Suppressor macrophage (primary cell): Measurements from ENCODE around the gene EPS15.
"Not testable (repeated sequence)": the region's sequence is repeated elsewhere in the genome, so short reads cannot be mapped to it uniquely, and the experiment has no call there.

Experiments used
- DNase-seq, 4 experiments: peaks; one replicate each; pipeline ENCODE4 v3.0.0-alpha.2; 2020 to 2022

The EPS15 gene

DNA sequence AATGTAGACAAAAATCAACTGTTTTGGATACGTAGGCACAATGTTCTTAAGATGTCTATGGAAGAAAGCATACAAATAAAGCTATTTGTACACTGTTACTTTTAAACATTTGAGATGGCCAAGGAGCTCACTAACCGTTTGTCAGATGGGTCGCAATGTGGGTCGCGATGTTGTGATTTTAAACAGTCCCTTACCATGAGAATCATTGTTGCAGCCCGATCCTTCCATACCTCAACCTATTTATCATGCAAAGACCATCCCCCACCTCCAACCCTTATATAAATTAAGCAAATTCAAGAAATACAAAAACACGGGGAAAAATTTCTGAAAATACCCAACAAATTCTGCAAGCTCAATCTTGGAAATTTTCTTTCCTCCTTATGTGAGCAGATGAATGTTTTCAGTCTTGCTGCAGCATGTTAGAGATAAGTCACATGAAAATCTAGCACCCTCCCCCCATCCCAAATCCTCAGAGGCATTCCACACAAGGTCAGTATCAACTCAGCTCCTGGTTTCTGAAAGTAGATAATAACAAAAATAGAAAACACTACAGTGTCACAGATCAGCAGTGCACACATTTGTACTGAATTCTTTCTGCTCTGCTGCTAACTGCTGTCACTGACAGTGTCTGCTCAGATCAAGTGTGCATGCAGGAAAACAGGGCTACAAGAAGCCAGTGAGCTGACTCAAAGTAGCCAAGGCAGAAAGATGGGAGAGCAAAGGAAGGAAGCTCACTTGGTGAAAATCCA, 95.8 kb downstream of the EPS15 start:
- DNase-seq: no peak

DNA sequence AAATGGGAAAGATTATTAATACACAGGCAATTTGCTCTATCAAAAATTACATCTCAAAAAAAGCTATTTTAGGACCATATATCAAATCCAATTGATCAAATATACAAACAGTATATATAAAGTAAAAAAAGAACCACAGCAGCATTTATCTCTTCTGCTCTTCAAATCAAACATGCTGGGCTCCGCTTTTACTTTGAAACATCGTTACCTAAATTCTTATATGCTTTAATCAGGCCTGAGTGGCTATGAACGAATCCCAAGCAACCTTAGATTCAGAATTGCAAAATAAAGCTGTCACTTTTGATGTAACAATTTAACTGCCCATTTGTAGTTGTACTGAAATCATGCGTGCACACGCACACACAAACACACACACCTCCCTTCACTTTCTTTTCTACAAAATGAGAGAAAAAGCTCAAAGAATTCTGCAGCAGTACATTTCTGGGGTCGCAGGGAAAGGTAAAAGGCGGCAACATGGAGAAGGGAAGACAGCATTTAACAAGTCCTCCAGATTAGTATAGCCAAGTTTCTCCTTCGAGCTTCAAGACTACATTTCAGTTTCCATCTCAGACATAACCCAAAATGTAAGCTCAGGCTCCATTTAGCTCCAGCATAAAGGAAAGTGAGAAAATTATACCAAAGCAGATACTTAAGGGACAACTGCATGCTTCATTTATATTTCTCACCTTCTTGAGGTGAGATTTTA, 96.5 kb downstream of the EPS15 start:
- DNase-seq: no peak

DNA sequence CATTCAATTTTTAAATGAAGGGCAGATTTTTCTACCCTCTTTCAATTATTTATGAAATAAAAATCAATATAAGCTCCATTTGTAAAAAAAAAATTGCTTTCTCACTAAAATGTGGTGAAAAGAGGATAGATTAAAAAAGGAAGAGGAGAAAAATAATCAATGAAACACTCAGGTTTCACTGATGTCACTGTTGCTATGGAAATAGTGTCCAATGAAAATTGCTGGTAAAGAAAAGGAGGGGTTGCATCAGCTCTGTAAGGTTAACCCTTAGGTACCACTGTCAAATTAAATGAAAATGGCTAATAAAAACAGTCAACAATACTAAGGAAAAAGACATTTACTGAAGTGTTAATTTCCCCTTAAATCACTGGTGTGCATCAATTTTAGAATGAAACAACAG, 97.1 kb downstream of the EPS15 start:
- peak in 2 of 4 experiments; percentile 26 to 34 for DNase-seq

DNA sequence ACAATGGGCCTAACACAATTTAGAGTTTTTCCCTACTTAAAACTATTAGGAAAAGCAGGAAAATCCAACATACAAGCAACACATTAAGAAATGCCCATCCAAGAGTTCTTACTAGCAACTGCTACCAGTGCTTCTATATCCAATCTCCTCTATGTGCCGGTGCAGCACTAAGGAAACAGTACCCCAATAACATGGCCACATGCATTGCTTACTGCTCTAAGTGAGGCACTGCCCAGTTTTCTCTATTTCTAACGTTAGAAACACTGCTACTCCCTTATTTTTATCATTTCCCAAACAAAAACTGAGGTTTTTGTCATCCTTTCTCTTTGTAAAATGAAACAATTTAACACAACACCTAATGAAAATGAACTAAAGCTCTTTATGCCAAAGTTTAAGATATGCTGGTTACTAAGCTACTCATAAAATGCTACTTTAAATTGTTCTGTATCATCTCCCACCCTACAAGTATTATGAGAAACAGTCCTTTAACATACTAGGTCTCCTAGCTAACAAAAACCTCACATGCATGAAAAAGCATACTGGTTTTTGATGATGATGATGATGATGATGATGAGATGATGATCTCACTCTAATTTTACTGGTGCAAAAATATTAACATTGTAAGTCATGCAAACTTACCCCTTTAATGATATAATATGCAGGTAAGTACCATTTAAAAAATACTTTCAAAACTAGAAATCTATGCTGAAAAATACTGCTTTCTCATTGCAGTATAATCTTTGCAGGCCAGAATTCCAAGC, 98.0 kb downstream of the EPS15 start:
- no peak for DNase-seq

DNA sequence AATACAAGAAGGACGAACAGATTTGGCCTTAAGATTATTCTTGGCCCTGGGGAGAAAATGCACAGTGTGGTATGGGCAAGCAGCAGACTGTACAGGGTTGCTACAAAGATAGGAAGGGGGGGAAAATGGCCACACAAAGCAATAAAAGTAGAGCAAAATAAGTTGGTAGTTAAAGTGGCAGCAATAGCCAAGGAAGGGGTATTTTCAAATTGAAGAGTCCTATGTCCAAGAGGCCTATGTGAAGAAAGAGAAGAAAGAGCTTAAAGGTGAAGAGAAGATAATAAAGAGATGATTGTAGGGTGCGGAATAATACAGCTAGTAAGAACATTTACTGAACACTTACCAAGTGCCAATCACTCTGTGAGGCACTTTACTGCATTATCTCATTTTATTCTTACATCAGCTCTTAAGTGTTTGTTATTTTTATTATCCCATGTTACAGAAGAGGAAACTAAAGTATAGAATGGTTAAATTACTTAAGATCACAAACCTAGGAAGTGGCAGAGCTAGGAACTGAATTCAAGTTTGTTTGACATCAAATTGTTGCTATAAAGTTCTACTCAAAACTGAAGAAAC, 100.6 kb downstream of the EPS15 start:
- DNase-seq: no peak

DNA sequence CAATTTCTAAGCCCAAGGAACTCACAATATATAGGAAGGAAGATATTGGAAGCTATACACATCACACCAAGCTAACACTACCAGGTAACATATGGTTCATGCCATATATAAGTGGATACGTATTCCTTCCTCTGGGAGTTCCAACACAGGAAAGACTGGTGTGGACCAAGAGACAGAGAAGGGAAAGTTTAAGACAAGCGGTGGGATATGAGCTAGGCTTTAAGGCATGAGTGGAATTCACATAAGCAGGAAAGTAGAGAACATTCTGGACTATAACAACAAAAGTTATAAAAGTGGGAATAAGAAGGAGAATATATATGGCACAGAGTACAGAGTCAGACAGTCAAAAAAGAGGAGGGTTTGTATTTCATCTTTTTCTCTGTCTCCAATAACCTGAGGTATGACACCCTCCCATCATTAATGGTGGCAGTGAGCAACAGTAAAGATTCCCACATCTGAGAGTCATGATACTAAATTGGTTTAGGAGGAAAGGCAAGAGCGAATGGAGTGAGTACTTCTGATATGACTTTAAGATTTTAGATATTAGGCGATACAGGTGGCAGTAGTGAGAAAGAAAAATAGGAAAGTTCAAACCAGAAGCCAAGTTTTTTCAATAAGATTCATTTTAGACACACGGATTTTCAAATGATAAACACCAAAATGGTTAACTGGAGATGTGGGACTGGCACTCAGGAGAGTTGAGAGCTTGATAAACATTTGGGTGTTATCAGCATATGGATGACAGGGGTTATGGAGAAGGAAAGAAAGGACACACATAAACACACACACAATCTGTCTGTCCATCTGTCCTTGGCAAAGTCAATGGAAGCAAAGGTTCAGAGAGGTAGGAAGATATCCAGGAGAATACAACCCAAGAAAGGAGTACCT, 101.3 kb downstream of the EPS15 start:
- no peak for DNase-seq

DNA sequence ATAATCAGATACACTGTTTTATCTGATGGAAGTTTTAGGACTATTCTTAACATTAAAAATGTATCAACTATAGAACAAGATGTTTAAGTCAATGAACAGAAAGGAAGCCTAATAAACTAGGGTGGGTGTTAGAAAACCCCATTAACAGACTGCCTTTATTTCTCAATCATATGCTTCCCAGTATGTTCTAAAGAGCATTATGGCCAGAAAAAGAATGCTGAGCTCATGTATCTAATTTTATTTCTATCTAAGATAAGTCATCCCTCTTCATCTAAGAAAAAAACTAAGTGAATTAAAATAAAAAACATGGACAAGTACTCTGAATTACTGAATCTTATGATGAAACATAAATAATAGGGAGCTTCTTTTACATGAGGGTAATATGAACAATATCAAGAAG, 102.2 kb downstream of the EPS15 start:
- DNase-seq: no peak

DNA sequence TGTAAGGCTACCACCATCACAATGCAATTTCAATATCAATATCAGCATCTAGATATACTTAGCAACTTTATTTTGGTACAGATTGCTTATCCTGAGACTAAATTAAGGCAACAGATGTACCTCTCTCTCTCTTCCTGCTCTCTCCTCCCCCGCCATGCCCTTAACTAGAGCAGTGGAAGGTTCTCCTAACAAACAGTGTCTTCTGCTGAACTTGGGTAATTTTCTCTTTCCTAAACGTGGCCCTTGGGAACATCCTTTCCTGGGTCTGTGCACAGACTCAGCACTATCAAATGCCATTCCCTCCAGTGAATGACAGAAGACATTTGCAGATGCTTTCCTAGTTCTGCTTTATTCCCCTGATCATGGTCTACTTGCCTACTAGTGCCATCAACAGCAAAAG, 103.1 kb downstream of the EPS15 start:
- DNase-seq: peak in 1 of 4 experiments; percentile 1

DNA sequence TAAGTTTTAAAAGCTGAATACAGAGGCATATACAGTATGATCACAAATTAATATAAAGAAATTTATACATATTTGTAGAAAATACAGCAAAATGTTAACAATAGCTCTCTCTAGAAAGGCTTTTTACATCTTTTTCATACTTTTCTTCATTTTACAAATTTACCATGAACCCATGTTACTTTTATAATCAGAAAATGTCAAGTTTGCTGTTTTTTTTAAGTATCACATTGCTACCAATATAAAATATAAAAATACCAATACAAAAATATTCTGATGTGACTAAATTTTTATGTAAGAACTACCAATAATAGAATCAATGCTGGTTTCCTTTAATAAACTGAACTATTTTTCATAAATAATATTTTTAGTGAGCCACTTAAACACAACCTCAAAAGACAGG, 104.3 kb downstream of the EPS15 start:
- DNase-seq: no peak

DNA sequence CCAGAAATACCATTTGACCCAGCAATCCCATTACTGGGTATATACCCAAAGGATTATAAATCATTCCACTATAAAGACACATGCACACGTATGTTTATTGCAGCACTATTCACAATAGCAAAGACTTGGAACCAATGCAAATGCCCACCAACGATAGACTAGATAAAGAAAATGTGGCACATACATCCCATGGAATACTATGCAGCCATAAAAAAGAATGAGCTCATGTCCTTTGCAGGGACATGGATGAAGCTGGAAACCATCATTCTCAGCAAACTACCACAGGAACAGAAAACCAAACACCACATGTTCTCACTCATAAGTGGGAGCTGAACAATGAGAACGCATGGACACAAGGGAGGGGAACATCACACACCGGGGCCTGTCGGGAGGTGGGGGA, 107.2 kb downstream of the EPS15 start:
- not testable (repeated sequence) for DNase-seq

DNA sequence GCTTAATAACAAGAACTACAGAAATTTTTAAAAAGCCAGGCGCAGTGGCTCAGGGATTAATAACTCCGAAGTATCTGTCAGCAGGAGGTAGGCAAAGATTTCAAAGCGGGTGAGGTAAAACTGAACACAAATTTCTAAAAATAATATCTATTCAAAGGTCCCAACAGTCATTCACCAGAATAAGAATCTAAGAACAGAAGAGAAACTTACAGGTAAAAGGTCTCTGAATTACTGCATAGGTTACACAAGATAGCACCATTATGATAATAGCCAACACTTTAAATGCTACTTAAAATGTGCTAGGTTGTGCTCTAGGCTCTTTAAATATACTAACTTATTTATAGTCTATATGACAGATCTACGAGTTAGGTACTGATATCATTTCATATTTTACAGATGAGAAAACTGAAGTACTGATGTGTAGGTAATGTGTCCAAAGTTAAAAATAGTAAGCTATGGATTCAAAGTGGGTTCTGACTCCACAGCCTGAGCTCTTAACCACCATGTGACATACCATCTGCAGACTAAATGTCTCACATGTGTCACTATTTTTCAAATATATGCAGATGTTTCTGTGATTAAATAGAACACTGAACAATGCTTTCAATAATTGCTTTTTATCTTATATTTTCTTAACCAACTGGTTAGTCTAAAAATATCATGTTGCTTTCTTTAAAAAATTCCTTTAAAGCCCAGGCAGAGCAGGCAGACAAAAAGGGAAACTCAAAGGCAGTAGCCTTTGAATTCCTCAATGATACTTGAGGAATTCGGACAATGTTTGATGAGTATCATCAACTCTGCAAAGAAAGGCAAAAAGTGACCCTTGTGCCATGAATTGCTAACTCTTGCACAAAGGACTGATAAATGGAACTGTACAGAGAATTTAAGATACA, 108.3 kb downstream of the EPS15 start:
- DNase-seq: no peak

DNA sequence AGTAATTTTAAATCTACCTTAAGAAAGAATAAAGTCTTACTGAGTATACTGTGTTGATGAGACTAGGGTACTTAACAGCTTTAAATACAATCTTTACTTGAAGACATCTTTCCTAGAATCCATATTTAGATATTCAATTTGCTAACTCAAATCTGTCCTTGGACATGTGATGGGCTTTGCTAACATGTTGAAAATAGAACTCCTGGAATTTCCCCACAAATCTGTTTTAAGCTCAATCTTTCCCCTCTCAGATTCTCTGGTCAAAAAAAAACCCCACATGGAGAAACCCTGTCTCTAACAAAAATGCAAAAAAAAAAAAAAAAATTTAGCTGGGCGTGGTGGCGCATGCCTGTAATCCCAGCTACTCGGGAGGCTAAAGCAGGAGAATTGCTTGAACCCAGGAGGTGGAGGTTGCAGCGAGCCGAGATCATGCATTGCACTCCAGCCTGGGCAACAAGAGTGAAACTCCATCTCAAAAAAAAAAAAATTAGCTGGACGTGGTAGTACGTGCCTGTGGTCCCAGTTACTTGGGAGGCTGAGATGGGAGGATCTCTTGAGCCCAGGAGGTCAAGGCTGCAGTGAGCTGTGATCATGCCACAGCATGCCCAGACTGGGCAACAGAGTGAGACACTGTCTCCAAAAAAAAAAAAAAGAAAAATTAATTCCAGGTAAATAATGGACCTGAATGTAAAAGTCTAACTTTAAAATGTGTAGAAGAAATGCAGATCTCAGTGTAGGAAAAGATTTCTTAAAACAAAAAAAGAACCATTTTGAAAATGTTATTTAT, 109.1 kb downstream of the EPS15 start:
- DNase-seq: not testable (repeated sequence)

DNA sequence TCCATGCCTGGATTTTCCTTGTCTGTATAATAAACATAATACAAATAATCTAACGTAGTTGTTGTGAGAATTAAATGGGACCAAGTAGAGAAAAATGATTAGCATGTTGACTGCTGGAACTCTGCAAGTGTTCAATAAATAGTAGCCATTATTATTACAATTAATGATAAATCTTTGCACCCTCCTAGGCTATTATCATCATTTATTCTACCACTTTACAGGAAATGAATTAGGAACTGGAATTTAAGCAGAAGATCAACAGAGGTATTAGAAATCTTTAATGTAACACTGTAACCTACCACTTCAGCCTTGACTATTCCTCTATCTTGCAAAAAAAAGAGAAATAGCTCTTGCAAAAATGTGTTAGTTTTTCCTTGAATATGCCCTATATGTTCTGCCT, 126.8 kb downstream of the EPS15 start:
- DNase-seq: no peak

DNA sequence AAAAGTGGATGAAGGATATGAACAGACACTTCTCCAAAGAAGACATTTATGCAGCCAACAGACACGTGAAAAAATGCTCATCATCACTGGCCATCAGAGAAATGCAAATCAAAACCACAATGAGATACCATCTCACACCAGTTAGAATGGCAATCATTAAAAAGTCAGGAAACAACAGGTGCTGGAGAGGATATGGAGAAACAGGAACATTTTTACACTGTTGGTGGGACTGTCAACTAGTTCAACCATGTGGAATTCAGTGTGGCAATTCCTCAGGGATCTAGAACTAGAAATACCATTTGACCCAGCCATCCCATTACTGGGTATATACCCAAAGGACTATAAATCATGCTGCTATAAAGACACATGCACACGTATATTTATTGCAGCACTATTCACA, 128.4 kb downstream of the EPS15 start:
- DNase-seq: not testable (repeated sequence)

DNA sequence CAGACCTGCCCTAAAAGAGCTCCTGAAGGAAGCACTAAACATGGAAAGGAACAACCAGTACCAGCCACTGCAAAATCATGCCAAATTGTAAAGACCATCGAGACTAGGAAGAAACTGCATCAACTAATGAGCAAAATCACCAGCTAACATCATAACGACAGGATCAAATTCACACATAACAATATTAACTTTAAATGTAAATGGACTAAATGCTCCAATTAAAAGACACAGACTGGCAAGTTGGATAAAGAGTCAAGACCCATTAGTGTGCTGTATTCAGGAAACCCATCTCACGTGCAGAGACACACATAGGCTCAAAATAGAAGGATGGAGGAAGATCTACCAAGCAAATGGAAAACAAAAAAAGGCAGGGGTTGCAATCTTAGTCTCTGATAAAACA, 131.8 kb downstream of the EPS15 start:
- not testable (repeated sequence) for DNase-seq

DNA sequence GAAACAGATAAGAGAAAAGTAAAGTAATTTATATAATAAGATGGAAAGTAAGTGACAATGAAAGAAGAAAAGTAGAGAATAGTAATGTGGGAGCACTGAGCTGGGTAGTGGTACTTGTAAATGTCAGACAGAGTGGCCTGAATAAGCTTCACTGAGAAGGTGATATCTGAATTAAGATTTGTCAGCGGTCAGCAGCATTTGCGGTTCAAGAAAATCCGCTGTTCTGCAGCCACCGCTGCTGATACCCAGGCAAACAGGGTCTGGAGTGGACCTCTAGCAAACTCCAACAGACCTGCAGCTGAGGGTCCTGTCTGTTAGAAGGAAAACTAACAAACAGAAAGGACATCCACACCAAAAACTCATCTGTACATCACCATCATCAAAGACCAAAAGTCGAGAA, 132.8 kb downstream of the EPS15 start:
- DNase-seq: not testable (repeated sequence)

DNA sequence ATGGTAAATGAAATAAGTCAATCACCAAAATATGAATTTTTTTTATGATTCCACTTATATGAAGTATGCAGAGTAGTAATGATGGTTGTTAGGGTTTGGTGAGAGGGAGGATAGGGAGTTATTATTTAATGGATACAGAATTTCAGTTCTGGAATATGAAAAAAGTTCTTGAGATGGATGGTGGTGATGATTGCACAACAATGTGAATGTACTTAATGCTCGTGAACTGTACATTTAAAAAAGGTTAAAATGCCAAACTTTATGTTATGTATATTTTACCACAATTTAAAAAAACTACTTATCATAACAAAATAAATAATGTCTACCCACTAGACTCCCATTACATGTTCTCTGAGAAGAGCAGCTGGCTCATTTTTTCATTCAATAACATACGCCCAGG, 133.3 kb downstream of the EPS15 start:
- DNase-seq: no peak

DNA sequence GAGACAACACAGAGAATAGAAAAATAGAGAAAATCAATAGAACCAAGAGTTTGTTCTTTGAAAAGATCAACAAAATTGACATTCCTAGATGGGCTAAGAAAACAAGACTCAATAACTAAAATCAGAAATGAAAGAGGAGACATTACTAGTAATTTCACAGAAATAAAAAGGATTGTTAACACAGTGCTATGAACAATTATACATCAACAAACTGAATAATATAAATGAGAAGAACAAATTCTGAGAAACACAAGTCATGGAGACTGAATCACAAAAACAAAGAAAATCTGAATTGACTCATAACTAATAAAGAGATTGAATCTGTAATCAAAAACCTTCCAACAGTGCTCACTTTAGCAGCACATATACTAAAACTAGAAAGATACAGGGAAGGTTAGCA, 137.1 kb downstream of the EPS15 start:
- no peak for DNase-seq

DNA sequence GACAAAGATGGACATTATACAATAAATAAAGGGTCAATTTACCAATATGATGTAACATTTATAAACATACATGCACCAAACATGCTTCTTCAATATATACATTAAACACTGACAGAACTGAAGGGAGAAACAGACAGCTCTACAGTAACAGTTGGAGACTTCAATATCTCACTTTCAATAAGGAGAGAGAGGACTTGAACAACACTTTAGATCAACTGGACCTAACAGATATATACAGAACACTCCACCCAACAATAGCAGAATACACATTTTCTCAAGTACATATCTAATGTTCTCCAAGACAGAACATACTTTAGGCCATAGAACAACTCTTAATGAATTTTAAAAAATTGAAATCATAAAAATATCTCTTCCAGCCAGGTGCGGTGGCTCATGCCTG, 138.1 kb downstream of the EPS15 start:
- no peak for DNase-seq

DNA sequence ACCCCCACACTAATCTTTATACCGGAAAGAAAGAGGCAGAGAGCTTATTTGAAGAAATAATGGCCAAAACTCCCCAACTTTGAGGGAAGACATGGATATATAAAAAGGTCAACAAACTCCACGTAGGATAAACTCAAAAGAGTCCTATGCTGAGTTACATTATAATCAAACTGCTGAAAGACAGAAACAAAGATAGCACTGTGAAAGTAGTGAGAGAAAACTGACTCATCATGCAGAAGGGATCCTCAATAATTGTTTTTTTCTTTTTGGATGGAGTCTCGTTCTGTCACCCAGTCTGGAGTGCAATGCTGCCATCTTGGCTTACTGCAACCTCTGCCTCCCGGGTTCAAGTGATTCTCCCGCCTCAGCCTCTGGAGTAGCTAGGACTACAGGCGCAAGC, 140.2 kb downstream of the EPS15 start:
- DNase-seq: no peak
